ENCODE results near the gene RNF144B.
"Not testable (repeated sequence)": the region's sequence is repeated elsewhere in the genome, so short reads cannot be mapped to it uniquely, and the experiment has no call there.

Gene RNF144B

GRCh38 chr6:18457065-18457737, 70.1 kb downstream of the RNF144B start:
- no peak for FAIRE-seq
- TF ChIP-seq POLR2A (IDR thresholded peaks at IDR 0.05; ENCODE audit: low read depth, low read length) (no peak), TAF1 (IDR thresholded peaks at IDR 0.05; ENCODE audit: borderline replicate concordance, low read depth, low read length) (no peak), POLR2AphosphoS5 (IDR thresholded peaks at IDR 0.05; ENCODE audit: low read depth, low read length) (no peak)
- DNase-seq (ENCODE audit: insufficient read length), result no peak

- FAIRE-seq; DNase-seq (ENCODE audit: insufficient read length): not testable (repeated sequence)
Measured at GRCh38 chr6:18458086-18458485, 70.9 kb downstream of the RNF144B start.

- TF ChIP-seq POLR2AphosphoS5 (IDR thresholded peaks at IDR 0.05; ENCODE audit: low read depth, low read length), result no peak
- TF ChIP-seq TAF1 (IDR thresholded peaks at IDR 0.05; ENCODE audit: borderline replicate concordance, low read depth, low read length), result no peak
- no peak for TF ChIP-seq POLR2A (IDR thresholded peaks at IDR 0.05; ENCODE audit: low read depth, low read length)
- FAIRE-seq (no peak), DNase-seq (ENCODE audit: insufficient read length) (no peak)
Measured at GRCh38 chr6:18463429-18463828, 76.3 kb downstream of the RNF144B start.

- no peak for TF ChIP-seq TAF1 (IDR thresholded peaks at IDR 0.05; ENCODE audit: borderline replicate concordance, low read depth, low read length)
- TF ChIP-seq POLR2AphosphoS5 (IDR thresholded peaks at IDR 0.05; ENCODE audit: low read depth, low read length), result no peak
- TF ChIP-seq POLR2A (IDR thresholded peaks at IDR 0.05; ENCODE audit: low read depth, low read length), result no peak
- no peak for FAIRE-seq
Measured at GRCh38 chr6:18464176-18464575, 77.0 kb downstream of the RNF144B start.

GRCh38 chr6:18465410-18466154, 78.4 kb downstream of the RNF144B start:
- no peak for DNase-seq (ENCODE audit: insufficient read length)
- FAIRE-seq, result no peak

More at GRCh38 chr6:18464176-18464575, 77.0 kb downstream of the RNF144B start:
- no peak for DNase-seq (ENCODE audit: insufficient read length)

GRCh38 chr6:18467741-18468502, 80.8 kb downstream of the RNF144B start:
- DNase-seq (ENCODE audit: insufficient read length) (no peak), FAIRE-seq (no peak)

More at GRCh38 chr6:18465410-18466154, 78.4 kb downstream of the RNF144B start:
- TF ChIP-seq TAF1 (IDR thresholded peaks at IDR 0.05; ENCODE audit: borderline replicate concordance, low read depth, low read length), result no peak
- no peak for TF ChIP-seq POLR2A (IDR thresholded peaks at IDR 0.05; ENCODE audit: low read depth, low read length)
- no peak for TF ChIP-seq POLR2AphosphoS5 (IDR thresholded peaks at IDR 0.05; ENCODE audit: low read depth, low read length)

GRCh38 chr6:18468503-18468843, 81.3 kb downstream of the RNF144B start:
- no peak for TF ChIP-seq POLR2A (IDR thresholded peaks at IDR 0.05; ENCODE audit: low read depth, low read length)
- DNase-seq (ENCODE audit: insufficient read length) (no peak), FAIRE-seq (no peak)

More at GRCh38 chr6:18467741-18468502, 80.8 kb downstream of the RNF144B start:
- TF ChIP-seq TAF1 (IDR thresholded peaks at IDR 0.05; ENCODE audit: borderline replicate concordance, low read depth, low read length) (no peak), POLR2AphosphoS5 (IDR thresholded peaks at IDR 0.05; ENCODE audit: low read depth, low read length) (no peak), POLR2A (IDR thresholded peaks at IDR 0.05; ENCODE audit: low read depth, low read length) (no peak)

GRCh38 chr6:18469536-18469935, 82.4 kb downstream of the RNF144B start:
- FAIRE-seq (no peak), DNase-seq (ENCODE audit: insufficient read length) (no peak)
- TF ChIP-seq POLR2AphosphoS5 (IDR thresholded peaks at IDR 0.05; ENCODE audit: low read depth, low read length) (no peak), POLR2A (IDR thresholded peaks at IDR 0.05; ENCODE audit: low read depth, low read length) (no peak), TAF1 (IDR thresholded peaks at IDR 0.05; ENCODE audit: borderline replicate concordance, low read depth, low read length) (no peak)

- no peak for TF ChIP-seq POLR2AphosphoS5 (IDR thresholded peaks at IDR 0.05; ENCODE audit: low read depth, low read length)
- no peak for TF ChIP-seq POLR2A (IDR thresholded peaks at IDR 0.05; ENCODE audit: low read depth, low read length)
- no peak for TF ChIP-seq TAF1 (IDR thresholded peaks at IDR 0.05; ENCODE audit: borderline replicate concordance, low read depth, low read length)
- no peak for DNase-seq (ENCODE audit: insufficient read length)
- FAIRE-seq, result no peak
Measured at GRCh38 chr6:18471232-18471964, 84.2 kb downstream of the RNF144B start.

GRCh38 chr6:18472941-18473340, 85.8 kb downstream of the RNF144B start:
- DNase-seq (ENCODE audit: insufficient read length) (no peak), FAIRE-seq (no peak)
- TF ChIP-seq POLR2AphosphoS5 (IDR thresholded peaks at IDR 0.05; ENCODE audit: low read depth, low read length), result no peak
- no peak for TF ChIP-seq TAF1 (IDR thresholded peaks at IDR 0.05; ENCODE audit: borderline replicate concordance, low read depth, low read length)
- TF ChIP-seq POLR2A (IDR thresholded peaks at IDR 0.05; ENCODE audit: low read depth, low read length), result no peak

GRCh38 chr6:18473755-18474154, 86.6 kb downstream of the RNF144B start:
- DNase-seq (ENCODE audit: insufficient read length), result no peak
- FAIRE-seq, result no peak

More at GRCh38 chr6:18473755-18474154, 86.6 kb downstream of the RNF144B start:
- no peak for TF ChIP-seq TAF1 (IDR thresholded peaks at IDR 0.05; ENCODE audit: borderline replicate concordance, low read depth, low read length)
- TF ChIP-seq POLR2AphosphoS5 (IDR thresholded peaks at IDR 0.05; ENCODE audit: low read depth, low read length), result no peak
- no peak for TF ChIP-seq POLR2A (IDR thresholded peaks at IDR 0.05; ENCODE audit: low read depth, low read length)

Data from GM12892 (cell line).